HL-60 (cell line): ENCODE results near the gene OLR1.

Experiments
- DNase-seq, 2 experiments: peaks; one replicate each; pipeline ENCODE4 v3.0.0-alpha.2; 2010 to 2020; ENCODE audit warnings: low read depth in 1 of 2, low spot score in 1 of 2
- H3K27ac ChIP-seq: fragments of 250-450 bp; sonication (Bioruptor Pico); replicated peaks from 2 replicates; pipeline ENCODE4 v1.5.1; 2020; ENCODE audit warnings: mild to moderate bottlenecking, moderate library complexity
- H3K27me3 ChIP-seq: fragments of 250-450 bp; sonication (Bioruptor Pico); 2 replicates; pipeline ENCODE4 v1.5.1; 2021; ENCODE audit warnings: mild to moderate bottlenecking, moderate library complexity; ENCODE audit not compliant: insufficient read depth, poor library complexity, severe bottlenecking
- H3K4me3 ChIP-seq: replicated peaks from 2 replicates; pipeline ENCODE4 v1.5.1; 2011; ENCODE audit warnings: mild to moderate bottlenecking, control low read depth, low read length; ENCODE audit not compliant: insufficient read depth
- CTCF ChIP-seq: IDR thresholded peaks from one replicate; pipeline ENCODE4 v1.5.1; 2011; ENCODE audit warnings: low read length, control low read depth, inconsistent platforms; ENCODE audit not compliant: insufficient read depth
- GABPA ChIP-seq: IDR thresholded peaks from 2 replicates; pipeline ENCODE4 v1.6.1; 2012; ENCODE audit warnings: low read depth
- POLR2AphosphoS5 ChIP-seq: IDR thresholded peaks from 2 replicates; pipeline ENCODE4 v1.6.1; 2012; ENCODE audit warnings: low read depth
- SPI1 ChIP-seq: IDR thresholded peaks from 2 replicates; pipeline ENCODE4 v1.6.1; 2012; ENCODE audit warnings: low read depth, mild to moderate bottlenecking, borderline replicate concordance
- TF ChIP-seq, protein P1 (sequence below): IDR thresholded peaks from 2 replicates; pipeline ENCODE4 v1.6.1; 2012; ENCODE audit warnings: low read depth; ENCODE audit not compliant: insufficient replicate concordance

OLR1 gene

GRCh38 chr12:10211101-10211939 lies 39.4 kb upstream of the OLR1 start:
- H3K27ac ChIP-seq: no peak overlapping the region
- no peak for DNase-seq
- no peaks in the 10 kb centered on the region for H3K27me3 ChIP-seq
- TF ChIP-seq CTCF: no peak
- TF ChIP-seq, protein P1, sequence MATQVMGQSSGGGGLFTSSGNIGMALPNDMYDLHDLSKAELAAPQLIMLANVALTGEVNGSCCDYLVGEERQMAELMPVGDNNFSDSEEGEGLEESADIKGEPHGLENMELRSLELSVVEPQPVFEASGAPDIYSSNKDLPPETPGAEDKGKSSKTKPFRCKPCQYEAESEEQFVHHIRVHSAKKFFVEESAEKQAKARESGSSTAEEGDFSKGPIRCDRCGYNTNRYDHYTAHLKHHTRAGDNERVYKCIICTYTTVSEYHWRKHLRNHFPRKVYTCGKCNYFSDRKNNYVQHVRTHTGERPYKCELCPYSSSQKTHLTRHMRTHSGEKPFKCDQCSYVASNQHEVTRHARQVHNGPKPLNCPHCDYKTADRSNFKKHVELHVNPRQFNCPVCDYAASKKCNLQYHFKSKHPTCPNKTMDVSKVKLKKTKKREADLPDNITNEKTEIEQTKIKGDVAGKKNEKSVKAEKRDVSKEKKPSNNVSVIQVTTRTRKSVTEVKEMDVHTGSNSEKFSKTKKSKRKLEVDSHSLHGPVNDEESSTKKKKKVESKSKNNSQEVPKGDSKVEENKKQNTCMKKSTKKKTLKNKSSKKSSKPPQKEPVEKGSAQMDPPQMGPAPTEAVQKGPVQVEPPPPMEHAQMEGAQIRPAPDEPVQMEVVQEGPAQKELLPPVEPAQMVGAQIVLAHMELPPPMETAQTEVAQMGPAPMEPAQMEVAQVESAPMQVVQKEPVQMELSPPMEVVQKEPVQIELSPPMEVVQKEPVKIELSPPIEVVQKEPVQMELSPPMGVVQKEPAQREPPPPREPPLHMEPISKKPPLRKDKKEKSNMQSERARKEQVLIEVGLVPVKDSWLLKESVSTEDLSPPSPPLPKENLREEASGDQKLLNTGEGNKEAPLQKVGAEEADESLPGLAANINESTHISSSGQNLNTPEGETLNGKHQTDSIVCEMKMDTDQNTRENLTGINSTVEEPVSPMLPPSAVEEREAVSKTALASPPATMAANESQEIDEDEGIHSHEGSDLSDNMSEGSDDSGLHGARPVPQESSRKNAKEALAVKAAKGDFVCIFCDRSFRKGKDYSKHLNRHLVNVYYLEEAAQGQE: no peak
- TF ChIP-seq POLR2AphosphoS5: no peak
- H3K4me3 ChIP-seq: no peak overlapping the region

GRCh38 chr12:10210225-10210624 lies 38.3 kb upstream of the OLR1 start:
- Histone ChIP-seq H3K27me3 (no peaks in the 10 kb centered on the region), H3K27ac (no peak overlapping the region), H3K4me3 (no peak overlapping the region)
- TF ChIP-seq GABPA: no peak
- TF ChIP-seq SPI1: no peak
- TF ChIP-seq, protein P1: no peak
- TF ChIP-seq POLR2AphosphoS5: no peak
- TF ChIP-seq CTCF: no peak
- no peak for DNase-seq

DNA sequence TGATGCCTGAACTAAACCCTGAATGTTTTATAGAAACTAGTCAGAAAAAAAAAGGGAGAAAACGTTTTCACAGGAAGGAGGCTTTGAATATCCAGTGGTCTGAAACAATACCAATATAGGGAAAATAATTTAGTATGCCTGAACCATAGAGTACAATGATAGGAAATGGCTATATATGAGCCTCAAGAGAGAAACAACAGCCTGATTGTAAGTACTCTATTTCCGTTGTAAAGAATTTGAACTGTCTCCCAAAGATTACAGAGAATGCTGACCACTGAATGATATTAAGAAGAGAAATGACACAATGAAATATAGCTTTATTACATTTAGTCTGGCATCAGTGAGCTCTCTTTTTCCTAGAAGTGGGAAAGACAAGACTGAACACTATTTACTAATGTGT lies 35.2 kb upstream of the OLR1 start:
- H3K27me3 ChIP-seq: no peaks in the 10 kb centered on the region
- DNase-seq: no peak
- no peak overlapping the region for H3K27ac ChIP-seq
- H3K4me3 ChIP-seq: no peak overlapping the region
- TF ChIP-seq POLR2AphosphoS5 (no peak), CTCF (no peak), SPI1 (no peak), GABPA (no peak)
- TF ChIP-seq, protein P1: no peak
